Activated naive CD8-positive, alpha-beta T cell treated with anti-CD3 and anti-CD28 coated beads, Interleukin-2, amount 10 ng/mL, durations not matched to agents 7 days and 5 days (primary cell): Measurements from ENCODE around the gene STXBP2. TPM values are rescaled to one million over a fixed set of nuclear protein-coding genes. Genes with fewer than 3 reads are reported as not detected.
A peak's percentile ranks its signal among the peaks of the same experiment; 100 is the strongest.

Experiments
- ATAC-seq: fragments of 150-1000 bp; cut with Tn5 transposase; one replicate; pipeline ENCODE4 v1.10.0; 2021; ENCODE audit warnings: low read depth, moderate library complexity
- POLR2A ChIA-PET: fragments of 350-600 bp; sonication (Branson Sonifier 250); formaldehyde crosslinking; loops from one replicate; lab custom pipeline; 2021; ENCODE audit warnings: antibody characterized with exemption; lab: Charles Lee
- DNase-seq: peaks from one replicate; pipeline ENCODE4 v3.0.0; 2021
- H3K27ac Mint-ChIP-seq: one replicate; pipeline ENCODE4 v1.8.0; 2022; ENCODE audit warnings: mild to moderate bottlenecking, mixed read lengths
- H3K27me3 Mint-ChIP-seq: one replicate; pipeline ENCODE4 v1.8.0; 2022; ENCODE audit warnings: mild to moderate bottlenecking, moderate library complexity, mixed read lengths
- H3K36me3 Mint-ChIP-seq: one replicate; pipeline ENCODE4 v1.8.0; 2021; ENCODE audit warnings: mild to moderate bottlenecking, mixed read lengths
- H3K4me1 Mint-ChIP-seq: one replicate; pipeline ENCODE4 v1.8.0; 2021; ENCODE audit warnings: mixed read lengths
- H3K4me3 Mint-ChIP-seq: one replicate; pipeline ENCODE4 v1.8.0; 2022; ENCODE audit warnings: mild to moderate bottlenecking, moderate library complexity, mixed read lengths
- H3K9me3 Mint-ChIP-seq: one replicate; pipeline ENCODE4 v1.8.0; 2021; ENCODE audit warnings: mixed read lengths
- total RNA-seq, 2 experiments: library from RNA; stranded (reverse); gene quantifications; one replicate each; pipeline ENCODE4 v1.2.3, GENCODE V29; 2021

STXBP2 gene
- total RNA-seq, 2 experiments from 2014 or later: 170 to 189 TPM

DNA sequence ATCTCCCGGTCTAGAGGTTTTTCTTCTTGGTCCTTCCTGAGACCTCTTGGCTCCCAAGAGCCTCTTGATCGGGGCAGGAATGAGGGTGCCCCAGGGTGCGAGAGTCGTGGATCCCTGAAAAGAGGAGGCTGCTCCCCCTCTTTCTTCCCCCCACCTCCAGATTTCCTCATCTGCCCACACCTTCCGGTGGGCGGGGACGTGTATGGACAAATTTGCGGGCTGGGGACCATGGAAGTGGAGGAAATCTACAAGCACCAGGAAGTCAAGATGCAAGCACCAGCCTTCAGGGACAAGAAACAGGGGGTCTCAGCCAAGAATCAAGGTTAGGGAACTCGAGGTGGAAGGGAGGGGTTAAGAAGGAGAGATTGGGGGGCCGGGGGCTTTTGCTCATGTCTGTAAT is 39.9 kb downstream of the STXBP2 start, which contains the start of gene MCEMP1:
Gene MCEMP1, plus strand, starts transcription at position 237 of the 400 bp plus-strand sequence. Its CDS starts 31 bp downstream, at position 268.
- Mint-ChIP-seq H3K27me3 (peaks cover 22% of the 10 kb centered on the region), H3K9me3 (no peaks in the 10 kb centered on the region), H3K4me1 (peaks cover 50% of the 10 kb centered on the region), H3K27ac (peak within 1 kb of the TSS; percentile 34), H3K36me3 (peaks cover 1% of the 10 kb centered on the region), H3K4me3 (peak within 1 kb of the TSS; percentile 65)
- DNase-seq (no peak), ATAC-seq (no peak)
- POLR2A ChIA-PET: interaction anchor here (2.4 kb wide), 1 partner anchor 20 kb away, joined by 6 read pairs; no protein-coding TSS in a partner anchor

GRCh38 chr19:7677669-7678311 is 40.9 kb downstream of the STXBP2 start:
- POLR2A ChIA-PET: interaction anchor here (0.9 to 1.0 kb wide), 2 partner anchors 40 to 48 kb away, joined by 3 to 4 read pairs; partner anchors contain the start of genes PET100 and XAB2
- DNase-seq: no peak
- H3K4me3 Mint-ChIP-seq: no peak overlapping the region
- peaks cover 20% of the 10 kb centered on the region for H3K27me3 Mint-ChIP-seq
- peaks cover 50% of the 10 kb centered on the region for H3K4me1 Mint-ChIP-seq
- H3K36me3 Mint-ChIP-seq: peaks cover 1% of the 10 kb centered on the region
- no peak for ATAC-seq
- H3K27ac Mint-ChIP-seq: no peak overlapping the region
- no peaks in the 10 kb centered on the region for H3K9me3 Mint-ChIP-seq

GRCh38 chr19:7678971-7679751 is 42.3 kb downstream of the STXBP2 start:
- POLR2A ChIA-PET: interaction anchor here (0.9 kb wide), 2 partner anchors 31 to 50 kb away, joined by 3 to 4 read pairs; partner anchors contain the start of genes PET100 and XAB2
- Mint-ChIP-seq H3K4me1 (peaks cover 45% of the 10 kb centered on the region), H3K27ac (peak overlapping the region; percentile 74), H3K4me3 (peak overlapping the region; percentile 61), H3K9me3 (no peaks in the 10 kb centered on the region), H3K27me3 (peaks cover 13% of the 10 kb centered on the region), H3K36me3 (peaks cover 4% of the 10 kb centered on the region)
- ATAC-seq: peak; percentile 50
- DNase-seq: peak; percentile 51

DNA sequence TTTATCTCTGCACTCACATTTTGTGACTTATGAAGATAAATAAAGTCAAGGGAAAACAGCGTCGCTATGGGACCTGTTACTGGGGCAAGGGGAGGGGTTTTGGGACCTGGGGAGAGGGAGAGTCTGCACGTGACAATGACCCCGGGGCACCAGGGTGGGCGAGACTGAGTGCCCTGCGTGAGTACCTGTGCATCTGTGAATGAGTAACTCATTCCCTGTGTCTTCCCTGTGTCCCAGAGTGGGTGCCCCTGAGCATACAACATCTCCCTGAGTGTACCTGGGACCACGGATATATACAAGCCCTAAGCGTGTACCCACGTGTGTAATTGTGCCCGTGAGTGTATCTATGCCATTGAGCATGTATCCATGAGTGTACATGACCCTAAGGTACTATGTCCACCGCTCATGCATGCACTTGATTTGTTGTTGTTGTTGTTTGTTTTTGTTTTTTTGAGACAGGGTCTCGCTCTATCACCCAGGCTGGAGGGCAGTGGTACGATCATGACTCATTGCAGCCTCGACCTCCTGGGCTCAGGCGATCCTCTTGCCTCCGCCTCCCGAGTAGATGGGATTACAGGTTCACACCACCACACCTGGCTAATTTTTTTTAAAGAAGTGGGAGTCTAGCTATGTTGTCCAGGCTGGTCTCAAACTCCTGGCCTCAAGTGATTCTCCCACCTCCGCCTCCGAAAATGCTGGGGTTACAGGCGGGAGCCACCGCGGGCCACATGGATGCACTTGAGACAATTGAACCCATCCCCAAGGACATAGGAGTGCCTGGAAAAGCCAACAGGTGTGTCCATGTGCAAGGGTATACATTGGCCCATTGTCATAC is 43.1 kb downstream of the STXBP2 start:
- Mint-ChIP-seq H3K36me3 (peaks cover 4% of the 10 kb centered on the region), H3K4me1 (peaks cover 40% of the 10 kb centered on the region), H3K27ac (peak overlapping the region; percentile 95), H3K9me3 (no peaks in the 10 kb centered on the region), H3K27me3 (peaks cover 13% of the 10 kb centered on the region), H3K4me3 (peak overlapping the region; percentile 94)
- ATAC-seq (no peak), DNase-seq (no peak)
- POLR2A ChIA-PET: interaction anchor here (0.7 to 2.2 kb wide), 11 partner anchors 10 to 514 kb away, joined by 3 to 16 read pairs (median 6); partner anchors contain the start of genes PET100, RETN, STXBP2 and XAB2

DNA sequence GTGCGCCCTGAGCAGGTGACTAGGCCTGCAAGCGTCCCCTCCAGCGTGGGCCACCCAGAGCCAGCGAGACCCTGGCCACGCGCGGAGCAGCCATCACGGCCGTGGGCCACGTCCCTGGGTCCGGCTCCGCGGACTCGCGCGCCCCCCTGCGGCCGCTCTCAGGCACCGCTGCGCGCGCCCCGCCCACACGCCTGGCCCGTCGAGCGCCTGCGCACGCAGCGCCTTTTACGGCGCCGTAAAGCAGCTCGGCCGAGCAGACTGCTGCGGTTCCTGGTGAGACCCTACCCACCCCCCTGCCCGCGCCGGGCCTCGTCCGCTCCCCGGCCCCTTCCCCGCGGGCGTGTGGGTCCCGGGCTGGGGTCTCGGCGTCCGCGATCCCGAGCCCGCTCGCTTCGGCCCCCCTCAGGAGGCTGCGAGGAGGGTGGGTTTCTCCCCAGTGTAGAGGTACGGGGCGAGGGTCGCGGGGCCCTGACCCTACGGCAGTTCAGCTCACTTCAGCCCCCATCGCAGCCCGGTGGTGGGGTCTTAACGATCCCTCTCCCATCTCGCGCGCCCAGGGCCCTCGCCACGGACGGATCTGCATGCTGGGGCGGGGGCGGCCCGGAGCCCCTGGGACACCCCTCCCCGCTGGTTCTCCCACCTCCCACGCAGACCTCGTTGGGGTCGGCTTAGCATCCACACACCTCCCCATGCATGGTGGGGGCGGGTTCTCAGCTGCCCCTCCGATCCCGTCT is 43.9 kb downstream of the STXBP2 start, which contains the start of gene TRAPPC5:
Gene TRAPPC5, plus strand, starts transcription at position 228 of the 734 bp plus-strand sequence. CDS start 1,421 bp downstream, outside the sequence.
- ATAC-seq (peak; percentile 70), DNase-seq (peak; percentile 97)
- Mint-ChIP-seq H3K27me3 (peaks cover 13% of the 10 kb centered on the region), H3K27ac (peak within 1 kb of the TSS; percentile 95), H3K9me3 (no peaks in the 10 kb centered on the region), H3K4me3 (peak within 1 kb of the TSS; percentile 94), H3K36me3 (peaks cover 7% of the 10 kb centered on the region), H3K4me1 (peaks cover 39% of the 10 kb centered on the region)
- POLR2A ChIA-PET: interaction anchor here (0.5 to 2.2 kb wide), 17 partner anchors 10 to 513 kb away, joined by 3 to 16 read pairs (median 4); partner anchors contain the start of genes PET100, RETN, STXBP2 and XAB2

DNA sequence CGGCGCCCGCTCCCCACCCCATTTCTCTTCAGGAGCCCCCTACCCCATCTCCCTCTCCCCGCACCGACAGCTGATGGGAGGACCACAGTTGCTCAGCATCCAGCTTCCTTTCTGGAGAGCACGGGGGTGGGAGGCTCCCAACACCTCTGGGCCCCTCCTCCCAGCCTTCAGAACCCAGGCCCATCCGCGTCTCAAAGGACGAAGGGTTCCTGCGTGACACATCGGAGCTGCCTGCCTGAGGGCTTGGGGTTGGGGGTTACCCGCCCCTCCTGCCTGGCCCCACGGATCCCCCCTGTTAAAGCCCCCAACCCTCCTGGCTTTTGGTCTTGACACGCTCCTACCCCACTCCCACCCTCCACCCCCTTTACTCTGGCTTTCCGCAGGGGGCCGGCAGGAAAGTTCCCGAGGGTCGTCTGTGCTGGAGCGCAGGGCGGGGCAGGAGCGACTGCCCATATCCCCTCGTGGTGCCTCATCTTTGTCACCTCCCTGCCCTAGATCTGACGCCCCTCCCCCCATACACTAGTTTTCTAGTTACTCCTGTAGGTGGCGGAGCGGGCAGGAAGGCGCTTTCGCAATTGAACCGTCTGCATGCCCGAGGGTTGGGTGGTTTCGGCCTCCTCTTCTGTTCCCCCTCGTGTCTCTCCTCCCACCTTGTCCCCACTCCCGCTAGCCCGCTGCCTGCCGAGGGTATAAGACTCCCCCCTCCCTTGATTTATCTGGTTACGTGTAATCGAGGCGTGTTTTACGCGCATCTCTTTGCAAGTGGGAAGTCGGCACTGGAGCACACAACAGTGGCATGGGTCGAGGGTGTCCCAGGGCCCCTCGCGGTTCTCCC is 44.6 kb downstream of the STXBP2 start:
- H3K27me3 Mint-ChIP-seq: peaks cover 11% of the 10 kb centered on the region
- H3K36me3 Mint-ChIP-seq: peaks cover 7% of the 10 kb centered on the region
- H3K4me1 Mint-ChIP-seq: peaks cover 31% of the 10 kb centered on the region
- H3K9me3 Mint-ChIP-seq: no peaks in the 10 kb centered on the region
- POLR2A ChIA-PET: interaction anchor here (0.5 to 2.2 kb wide), 16 partner anchors 11 to 512 kb away, joined by 3 to 16 read pairs (median 5); partner anchors contain the start of genes PET100, RETN, STXBP2 and XAB2
- ATAC-seq: peak; percentile 49
- H3K27ac Mint-ChIP-seq: peak overlapping the region; percentile 95
- peak overlapping the region; percentile 94 for H3K4me3 Mint-ChIP-seq
- DNase-seq: peak; percentile 72

GRCh38 chr19:7682175-7682855 is 45.4 kb downstream of the STXBP2 start:
- peaks cover 24% of the 10 kb centered on the region for H3K4me1 Mint-ChIP-seq
- ATAC-seq (no peak), DNase-seq (no peak)
- H3K27ac Mint-ChIP-seq: peak overlapping the region; percentile 95
- no peaks in the 10 kb centered on the region for H3K9me3 Mint-ChIP-seq
- H3K36me3 Mint-ChIP-seq: peaks cover 7% of the 10 kb centered on the region
- H3K27me3 Mint-ChIP-seq: peaks cover 4% of the 10 kb centered on the region
- POLR2A ChIA-PET: no interaction called here
- peak overlapping the region; percentile 94 for H3K4me3 Mint-ChIP-seq

DNA sequence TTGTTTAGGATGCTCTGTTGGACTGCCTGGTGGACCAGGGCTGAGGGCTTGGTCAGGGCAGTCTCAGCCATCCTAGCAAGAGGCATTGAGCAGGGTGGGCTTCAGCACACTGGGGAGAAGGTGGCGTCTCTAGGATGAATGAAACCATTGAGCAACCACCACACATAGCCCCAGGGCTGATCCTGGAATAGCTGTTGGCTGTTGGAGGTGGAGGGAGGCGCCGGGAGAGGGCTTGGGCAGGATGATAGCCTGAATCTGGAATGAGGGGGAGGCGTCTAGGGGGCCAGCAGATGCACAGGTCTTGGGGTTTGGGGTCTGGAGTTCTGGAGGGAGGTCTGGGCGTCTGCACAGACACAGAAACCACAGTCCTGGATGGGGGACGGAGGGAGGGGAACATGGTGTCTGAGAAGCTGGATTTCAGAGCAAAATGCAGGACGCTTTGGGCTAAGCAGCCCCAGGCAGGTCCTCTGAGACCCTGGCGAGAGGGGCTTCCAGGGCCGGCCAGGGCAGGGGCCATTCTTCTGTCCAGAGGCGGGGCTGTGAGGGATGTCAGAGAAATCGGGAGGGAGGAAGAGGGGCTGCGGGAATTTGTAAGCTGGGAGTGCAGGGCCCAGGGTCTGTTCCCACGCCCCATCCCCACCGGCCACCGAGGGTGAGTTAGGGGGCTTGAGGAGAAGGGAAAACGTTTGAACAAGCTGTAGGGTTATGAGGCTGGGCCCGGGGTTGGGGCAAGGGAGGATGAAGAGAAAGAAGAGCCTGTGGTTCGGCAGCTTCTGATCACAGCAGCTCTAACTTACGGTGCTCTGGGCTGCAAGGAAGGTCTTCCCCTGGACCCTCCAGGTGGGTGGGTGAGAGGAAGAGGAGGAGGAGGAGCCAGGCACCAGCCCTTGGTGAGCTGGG is 48.9 kb downstream of the STXBP2 start:
- no peak overlapping the region for H3K4me3 Mint-ChIP-seq
- POLR2A ChIA-PET: interaction anchor here (0.5 to 1.0 kb wide), 2 partner anchors 21 to 535 kb away, joined by 3 read pairs; no protein-coding TSS in a partner anchor
- ATAC-seq (no peak), DNase-seq (no peak)
- peaks cover 2% of the 10 kb centered on the region for H3K4me1 Mint-ChIP-seq
- H3K36me3 Mint-ChIP-seq: peaks cover 7% of the 10 kb centered on the region
- H3K27ac Mint-ChIP-seq: no peak overlapping the region
- H3K27me3 Mint-ChIP-seq: no peaks in the 10 kb centered on the region
- no peaks in the 10 kb centered on the region for H3K9me3 Mint-ChIP-seq

DNA sequence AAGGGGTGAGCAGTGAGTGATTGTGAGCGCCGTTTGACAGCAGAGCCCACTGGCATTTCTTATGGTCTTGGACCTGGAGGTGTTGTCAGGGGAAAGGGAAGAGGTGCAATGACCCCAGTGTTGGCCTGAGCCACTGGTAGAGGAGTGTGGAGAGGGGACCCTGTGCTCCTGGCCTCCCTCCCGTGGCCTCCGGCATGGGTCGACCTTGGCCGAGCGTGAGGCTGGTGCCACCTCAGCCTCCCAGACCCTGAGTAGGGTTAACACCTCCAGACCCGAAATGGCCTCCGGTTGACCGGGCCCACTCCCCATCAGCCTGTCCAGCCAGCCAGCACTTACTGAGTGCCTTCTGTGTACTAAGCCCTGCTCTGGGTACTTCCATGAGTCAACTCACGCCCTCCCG is 50.3 kb downstream of the STXBP2 start:
- Mint-ChIP-seq H3K4me3 (no peak overlapping the region), H3K4me1 (no peaks in the 10 kb centered on the region), H3K27me3 (no peaks in the 10 kb centered on the region), H3K27ac (no peak overlapping the region), H3K9me3 (no peaks in the 10 kb centered on the region), H3K36me3 (peaks cover 5% of the 10 kb centered on the region)
- ATAC-seq (no peak), DNase-seq (no peak)
- POLR2A ChIA-PET: interaction anchor here (0.6 kb wide), 1 partner anchor 430 kb away, joined by 5 read pairs; no protein-coding TSS in a partner anchor

DNA sequence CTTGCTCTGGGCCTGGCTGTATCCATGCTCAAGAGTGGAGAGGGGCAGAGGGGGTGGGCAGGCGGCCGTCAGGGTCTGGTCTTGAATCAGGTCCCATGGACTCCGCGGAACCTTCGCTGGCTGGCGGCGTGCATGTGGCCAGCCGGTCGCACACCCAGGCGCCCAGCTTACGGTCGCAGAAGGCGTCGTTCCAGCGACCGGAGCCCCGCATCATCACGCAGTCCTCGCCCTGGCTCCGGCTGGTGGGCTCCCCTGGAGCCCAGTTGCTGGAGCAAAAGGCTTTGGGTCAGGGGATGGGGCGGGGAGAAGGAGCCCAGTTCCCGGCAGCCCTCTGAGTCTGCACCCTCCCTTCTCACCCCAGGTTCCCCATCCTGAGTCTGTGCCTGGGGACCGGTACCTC is 52.3 kb downstream of the STXBP2 start:
- ATAC-seq: no peak
- Mint-ChIP-seq H3K4me3 (no peak overlapping the region), H3K4me1 (no peaks in the 10 kb centered on the region), H3K9me3 (no peaks in the 10 kb centered on the region), H3K36me3 (peaks cover 3% of the 10 kb centered on the region), H3K27ac (no peak overlapping the region), H3K27me3 (no peaks in the 10 kb centered on the region)
- POLR2A ChIA-PET: no interaction called here
- no peak for DNase-seq
